Body of pancreas (tissue), 4 donors: ENCODE results near the gene GOLT1A.

Experiments
- POLR2A ChIP-seq, 3 donors: fragments of 450-650 bp; IDR thresholded peaks; one replicate each; pipeline ENCODE4 v1.6.1; 2016; ENCODE audit warnings: antibody characterized with exemption in 3 of 3, mild to moderate bottlenecking in 2 of 3
- TF ChIP-seq, protein P1 (sequence below), 7 experiments: fragments of 450-650 bp in 4 of 7; fragments of 200-600 bp in 3 of 7; sonication (generic) in 3 of 7; IDR thresholded peaks; one replicate each; pipeline ENCODE4 v1.5.1; 2016 to 2019; ENCODE audit warnings: antibody characterized with exemption in 7 of 7

DNA sequence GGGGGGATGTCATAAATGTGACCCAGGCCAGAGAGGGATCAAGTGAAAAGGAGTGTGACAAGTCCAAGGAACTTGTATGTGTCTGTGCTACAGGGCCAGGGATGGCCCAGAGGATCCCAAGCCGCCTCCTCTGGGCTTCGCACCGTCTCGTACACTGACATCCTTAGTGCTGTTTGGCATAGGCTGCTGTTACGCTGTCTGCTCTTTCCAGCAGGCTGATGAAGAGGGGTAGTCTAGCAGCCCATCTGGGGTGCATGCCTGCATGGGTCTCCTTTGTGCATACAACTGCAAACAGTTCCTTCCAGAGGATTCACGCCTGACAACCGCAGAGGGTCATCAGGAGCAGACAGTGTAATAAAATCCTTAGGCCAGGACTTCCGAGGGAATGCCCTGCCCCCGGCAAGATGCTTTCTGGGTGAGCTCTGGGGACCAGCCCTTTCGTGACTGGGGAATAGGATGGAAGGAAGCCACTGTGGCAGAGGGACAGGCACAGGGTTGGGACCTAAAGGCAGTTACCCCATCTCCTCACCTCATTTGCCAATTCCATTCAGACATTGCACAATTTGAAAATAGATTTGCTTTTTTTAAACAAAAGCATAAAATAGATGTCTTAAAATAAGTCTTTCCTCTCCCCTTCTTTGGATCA lies 6.3 kb upstream of the GOLT1A start:
- TF ChIP-seq, protein P1, sequence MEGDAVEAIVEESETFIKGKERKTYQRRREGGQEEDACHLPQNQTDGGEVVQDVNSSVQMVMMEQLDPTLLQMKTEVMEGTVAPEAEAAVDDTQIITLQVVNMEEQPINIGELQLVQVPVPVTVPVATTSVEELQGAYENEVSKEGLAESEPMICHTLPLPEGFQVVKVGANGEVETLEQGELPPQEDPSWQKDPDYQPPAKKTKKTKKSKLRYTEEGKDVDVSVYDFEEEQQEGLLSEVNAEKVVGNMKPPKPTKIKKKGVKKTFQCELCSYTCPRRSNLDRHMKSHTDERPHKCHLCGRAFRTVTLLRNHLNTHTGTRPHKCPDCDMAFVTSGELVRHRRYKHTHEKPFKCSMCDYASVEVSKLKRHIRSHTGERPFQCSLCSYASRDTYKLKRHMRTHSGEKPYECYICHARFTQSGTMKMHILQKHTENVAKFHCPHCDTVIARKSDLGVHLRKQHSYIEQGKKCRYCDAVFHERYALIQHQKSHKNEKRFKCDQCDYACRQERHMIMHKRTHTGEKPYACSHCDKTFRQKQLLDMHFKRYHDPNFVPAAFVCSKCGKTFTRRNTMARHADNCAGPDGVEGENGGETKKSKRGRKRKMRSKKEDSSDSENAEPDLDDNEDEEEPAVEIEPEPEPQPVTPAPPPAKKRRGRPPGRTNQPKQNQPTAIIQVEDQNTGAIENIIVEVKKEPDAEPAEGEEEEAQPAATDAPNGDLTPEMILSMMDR (IDR thresholded peaks at IDR 0.05), result no peak
- no peak for TF ChIP-seq POLR2A (IDR thresholded peaks at IDR 0.05)
